Stimulated activated CD8-positive, alpha-beta memory T cell treated with anti-CD3 and anti-CD28 coated beads, Interleukin-4, amount 100 ng/mL, for 24 hours (primary cell): Measurements from ENCODE around the gene ASIP.
"Not testable (repeated sequence)": the region's sequence is repeated elsewhere in the genome, so short reads cannot be mapped to it uniquely, and the experiment has no call there.

Experiments used
- DNase-seq: peaks from one replicate; pipeline ENCODE4 v3.0.0-alpha.2; 2020; ENCODE audit warnings: low read depth

The ASIP gene

DNA sequence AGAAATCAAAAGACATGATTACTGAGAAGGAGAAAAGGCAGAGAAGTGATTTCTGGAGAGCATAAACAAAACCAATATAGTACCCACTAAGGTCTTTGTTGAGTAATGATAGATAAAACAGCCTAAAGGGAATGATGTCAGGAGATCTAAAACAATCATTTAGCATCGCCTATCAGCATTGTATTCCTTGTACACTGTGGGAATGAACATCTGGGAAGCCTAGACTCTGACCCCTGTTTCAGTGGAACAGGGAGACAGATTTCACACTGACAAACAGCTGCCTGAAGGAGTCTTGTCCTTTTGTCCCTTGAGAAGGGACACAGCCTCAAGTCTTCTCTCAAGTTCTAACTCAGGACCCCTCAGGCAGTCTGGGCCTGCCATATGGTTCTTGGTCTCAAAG is 1.7 kb downstream of the ASIP start:
- no peak for DNase-seq

DNA sequence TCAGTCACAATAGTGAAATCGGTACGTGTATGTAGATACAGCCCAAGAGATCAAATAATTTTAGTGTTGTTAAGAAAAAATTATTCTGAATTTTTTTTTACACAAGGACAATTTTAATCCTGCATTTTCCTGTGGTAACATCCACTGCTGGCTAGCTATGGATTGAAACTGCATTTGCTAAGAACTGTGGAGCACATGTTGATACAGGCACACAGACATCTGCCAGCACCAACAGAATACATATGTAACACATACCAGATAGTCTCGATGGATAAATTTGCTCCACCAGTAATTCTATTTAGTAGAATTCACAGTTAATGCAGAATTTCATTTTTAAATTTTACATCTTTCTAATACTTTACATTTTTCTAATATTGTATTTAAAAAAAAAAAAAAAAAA is 2.2 kb downstream of the ASIP start:
- no peak for DNase-seq

DNA sequence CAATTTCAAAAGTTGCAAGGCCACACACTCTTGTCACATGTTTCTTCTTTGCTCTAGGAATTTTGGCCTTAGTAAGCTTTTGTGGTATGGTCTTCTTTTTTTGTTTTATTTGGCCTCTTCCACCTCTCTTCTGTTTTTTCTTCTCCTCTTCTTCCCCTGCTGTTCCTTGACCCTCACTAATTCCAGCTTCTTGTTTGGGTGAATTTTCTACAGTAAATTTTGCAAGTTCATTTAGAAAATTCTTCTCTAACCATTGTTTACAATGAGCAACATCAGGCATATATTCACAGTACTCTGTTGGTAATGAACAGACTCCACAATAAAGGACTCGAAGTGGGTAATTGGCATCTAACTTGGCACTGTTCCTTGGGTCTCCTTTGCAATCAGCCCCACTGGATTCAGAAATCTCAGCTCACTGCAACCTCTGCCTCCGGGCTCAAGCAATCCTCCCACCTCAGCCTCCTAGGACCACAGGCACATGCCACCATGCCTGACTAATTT is 5.0 kb downstream of the ASIP start:
- DNase-seq, result no peak

DNA sequence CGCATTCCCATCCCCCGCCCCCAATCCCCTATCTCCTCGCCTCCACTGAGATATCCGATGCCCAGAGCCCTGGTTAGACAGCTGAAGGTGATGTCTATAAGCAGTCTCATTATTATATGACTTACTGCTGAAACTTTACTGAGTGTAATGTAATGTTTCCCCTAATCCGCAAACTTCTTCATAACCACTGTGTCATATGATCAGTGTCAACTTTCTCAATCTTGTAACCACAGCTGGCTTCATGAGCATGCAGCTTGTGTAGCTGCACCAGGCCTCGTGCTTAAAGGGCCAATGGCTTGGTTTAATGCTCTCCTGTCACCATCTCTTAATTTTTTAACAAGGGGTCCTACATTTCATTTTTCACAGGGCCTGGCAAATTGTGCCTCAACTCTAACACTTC is 8.1 kb downstream of the ASIP start:
- DNase-seq, result no peak

DNA sequence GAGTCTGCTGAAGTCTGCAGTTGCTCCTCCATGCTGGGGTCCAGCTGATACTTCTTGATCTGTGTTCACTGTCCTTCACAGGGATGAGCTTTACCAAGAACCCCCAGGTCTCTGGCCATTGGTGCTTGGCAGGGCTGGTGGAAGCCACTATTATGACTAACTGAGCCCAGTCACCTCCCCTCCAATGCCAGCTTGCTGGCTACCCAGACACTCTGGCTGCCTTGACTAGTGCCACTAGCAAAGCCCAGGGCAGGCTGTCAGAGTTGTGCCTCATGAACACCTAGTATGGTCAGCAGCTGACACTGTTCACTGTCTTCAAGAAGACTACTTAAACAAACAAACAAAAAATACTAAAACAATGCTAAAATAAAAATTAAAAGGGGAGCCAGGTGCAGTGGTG is 8.8 kb downstream of the ASIP start:
- no peak for DNase-seq

DNA sequence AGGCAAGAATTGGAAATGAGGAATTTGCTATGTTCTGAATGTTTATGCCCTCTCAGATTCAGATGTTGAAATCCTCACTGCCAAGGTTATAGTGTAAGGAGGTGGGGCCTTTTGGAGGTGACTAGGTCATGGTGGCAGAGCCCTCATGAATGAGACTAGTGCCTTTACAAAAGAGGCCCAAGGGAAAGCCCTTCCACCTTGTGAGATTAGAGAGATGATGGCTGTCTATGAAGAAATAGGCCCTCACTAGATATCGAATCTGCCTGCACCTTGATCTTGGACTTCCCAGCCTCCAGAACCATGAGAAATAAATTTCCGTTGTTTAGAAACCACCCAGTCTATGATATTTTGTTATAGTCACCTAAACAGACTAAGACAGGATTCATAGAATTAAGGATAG is 10.4 kb downstream of the ASIP start:
- no peak for DNase-seq

DNA sequence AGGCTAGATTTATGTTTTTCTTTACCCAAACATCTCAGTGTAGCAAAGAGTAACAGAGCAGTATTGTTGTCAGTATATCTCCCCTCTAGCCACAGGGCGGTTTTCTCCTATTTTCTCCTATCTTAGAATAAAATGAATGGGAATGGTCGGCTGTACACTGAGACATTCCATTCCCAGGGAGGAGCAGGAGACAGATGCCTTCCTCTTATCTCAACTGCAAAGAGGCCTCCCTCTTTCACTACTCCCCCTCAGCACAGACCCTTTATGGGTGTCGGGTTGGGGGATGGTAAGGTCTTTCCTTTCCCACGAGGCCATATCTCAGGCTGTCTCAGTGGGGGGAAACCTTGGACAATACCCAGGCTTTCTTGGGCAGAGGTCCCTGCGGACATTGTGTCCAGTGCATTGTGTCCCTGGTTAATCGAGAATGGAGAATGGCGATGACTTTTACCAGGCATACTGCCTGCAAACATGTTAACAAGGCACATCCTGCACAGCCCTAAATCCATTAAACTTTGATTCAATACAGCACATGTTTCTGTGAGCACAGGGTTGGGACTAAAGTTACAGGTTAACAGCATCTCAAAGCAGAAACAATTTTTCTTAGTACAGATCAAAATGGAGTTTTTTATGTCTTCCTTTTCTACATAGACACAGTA is 11.3 kb downstream of the ASIP start:
- DNase-seq, result not testable (repeated sequence)

DNA sequence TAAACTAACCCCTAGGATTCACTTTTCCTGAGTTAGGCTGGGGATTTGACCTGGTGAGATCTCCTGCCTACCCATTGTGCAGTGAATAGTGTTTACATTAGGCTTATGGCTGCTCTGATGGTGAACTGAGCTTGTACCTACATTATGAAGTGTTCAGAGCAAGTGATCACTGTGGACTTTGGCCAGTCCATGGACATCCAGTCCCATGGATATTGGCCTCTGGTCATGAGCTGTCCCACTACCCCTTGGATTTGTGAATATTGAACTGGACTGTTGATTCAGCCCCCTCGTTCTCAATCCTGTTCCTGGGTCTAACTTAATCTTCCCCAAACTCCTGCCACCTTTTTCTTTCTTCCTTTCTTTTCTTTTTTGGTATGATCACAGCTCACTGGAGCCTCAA is 13.8 kb downstream of the ASIP start:
- DNase-seq, result no peak

DNA sequence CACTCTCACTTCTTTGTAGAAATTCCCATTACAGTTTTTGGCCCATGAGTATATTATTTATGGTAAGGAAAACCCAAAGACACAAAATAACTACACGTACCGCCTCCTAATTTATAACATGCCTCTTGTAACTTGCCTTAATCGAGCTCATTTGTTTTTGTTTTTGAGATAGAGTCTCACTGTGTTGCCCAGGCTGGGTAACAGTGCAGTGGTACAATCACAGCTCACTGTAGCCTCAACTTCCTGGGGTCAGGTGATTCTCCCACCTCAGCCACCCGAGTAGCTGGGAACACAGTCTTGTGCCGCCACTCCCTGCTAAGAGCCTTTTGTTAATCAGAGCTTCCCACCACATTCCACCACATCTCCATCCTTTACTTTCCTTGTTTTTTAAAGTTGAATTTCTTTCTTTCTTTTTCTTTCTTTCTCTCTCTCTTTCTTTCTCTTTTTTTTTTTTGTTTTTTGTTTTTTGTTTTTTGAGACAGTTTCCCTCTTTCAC is 15.5 kb downstream of the ASIP start:
- DNase-seq, result no peak

DNA sequence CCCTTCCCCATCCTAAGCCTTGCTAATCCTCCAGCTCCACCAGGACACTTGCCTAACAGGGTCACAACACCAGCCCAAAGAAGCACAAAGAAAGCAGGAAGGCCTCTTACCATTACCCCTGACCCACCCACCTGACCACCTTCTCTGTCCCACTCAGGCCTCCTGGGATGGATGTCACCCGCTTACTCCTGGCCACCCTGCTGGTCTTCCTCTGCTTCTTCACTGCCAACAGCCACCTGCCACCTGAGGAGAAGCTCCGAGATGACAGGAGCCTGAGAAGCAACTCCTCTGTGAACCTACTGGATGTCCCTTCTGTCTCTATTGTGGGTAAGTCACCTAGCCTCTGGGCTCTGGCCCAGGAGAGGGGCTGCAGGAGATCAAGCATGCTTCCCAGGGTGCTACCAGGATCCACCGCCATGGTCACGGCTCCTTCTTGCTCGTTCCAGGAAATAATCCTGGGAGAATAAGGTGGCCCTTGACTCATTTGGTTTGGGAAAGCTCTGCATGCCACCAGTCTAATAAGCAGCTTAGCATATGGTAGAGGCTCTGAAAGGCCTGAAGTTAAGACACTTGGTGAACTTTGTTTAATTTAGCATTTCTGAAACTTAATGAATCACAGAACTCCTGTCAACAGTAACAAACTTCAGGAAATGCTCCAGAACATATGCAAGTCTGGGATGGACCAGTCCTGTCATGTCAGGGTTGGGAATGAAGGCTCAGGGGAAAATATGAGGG is 19.2 kb downstream of the ASIP start:
- DNase-seq, result no peak

DNA sequence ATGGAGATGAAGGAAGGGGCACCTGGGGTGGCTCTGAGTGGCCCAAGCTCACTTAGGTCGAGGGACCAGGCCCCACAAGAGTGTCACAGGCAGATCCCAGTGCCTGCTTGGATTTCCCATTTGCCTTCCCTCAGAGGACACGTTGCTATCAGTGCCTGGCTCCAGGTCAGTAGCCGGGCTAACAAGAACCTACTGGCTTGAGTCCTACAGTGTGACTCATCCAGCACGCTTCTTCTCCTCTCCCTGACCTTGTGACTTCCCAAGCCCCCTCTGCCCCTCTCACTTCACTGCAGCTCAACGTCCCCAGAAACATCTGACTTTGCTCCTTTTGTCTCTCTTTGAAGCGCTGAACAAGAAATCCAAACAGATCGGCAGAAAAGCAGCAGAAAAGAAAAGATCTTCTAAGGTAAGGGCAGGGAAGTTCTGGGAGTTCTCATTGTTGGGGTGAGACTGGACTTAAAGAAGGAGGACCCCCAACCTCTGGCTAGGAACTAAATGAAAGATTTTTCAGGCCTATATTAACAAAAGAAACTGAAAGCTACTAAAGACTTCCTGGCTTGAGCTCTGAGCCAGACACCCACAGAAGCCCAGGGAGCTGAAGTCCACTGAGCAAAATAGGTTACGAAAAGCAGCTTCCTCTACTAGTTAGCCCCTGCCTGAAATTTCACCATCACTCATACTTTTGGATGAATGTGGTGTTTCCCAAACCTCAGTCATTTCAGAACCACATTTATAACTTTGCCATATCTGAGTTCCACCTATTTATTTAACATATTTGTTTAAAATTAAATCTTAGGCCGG is 21.5 kb downstream of the ASIP start:
- no peak for DNase-seq

DNA sequence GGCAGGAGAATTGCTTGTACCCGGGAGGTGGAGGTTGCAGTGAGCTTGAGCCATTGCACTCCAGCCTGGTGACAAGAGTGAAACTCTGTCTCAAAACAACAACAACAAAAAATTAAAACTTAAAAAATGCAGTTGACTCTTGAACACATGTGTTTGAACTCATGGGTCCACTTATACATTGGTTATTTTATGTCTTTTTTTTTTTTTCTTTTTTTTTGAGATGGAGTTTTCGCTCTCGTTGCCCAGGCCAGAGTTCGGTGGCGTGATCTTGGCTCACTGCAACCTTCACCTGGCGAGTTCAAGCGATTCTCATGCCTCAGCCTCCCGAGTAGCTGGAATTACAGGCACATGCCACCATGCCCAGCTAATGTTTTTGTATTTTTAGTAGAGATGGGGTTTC is 22.2 kb downstream of the ASIP start:
- DNase-seq, result not testable (repeated sequence)

DNA sequence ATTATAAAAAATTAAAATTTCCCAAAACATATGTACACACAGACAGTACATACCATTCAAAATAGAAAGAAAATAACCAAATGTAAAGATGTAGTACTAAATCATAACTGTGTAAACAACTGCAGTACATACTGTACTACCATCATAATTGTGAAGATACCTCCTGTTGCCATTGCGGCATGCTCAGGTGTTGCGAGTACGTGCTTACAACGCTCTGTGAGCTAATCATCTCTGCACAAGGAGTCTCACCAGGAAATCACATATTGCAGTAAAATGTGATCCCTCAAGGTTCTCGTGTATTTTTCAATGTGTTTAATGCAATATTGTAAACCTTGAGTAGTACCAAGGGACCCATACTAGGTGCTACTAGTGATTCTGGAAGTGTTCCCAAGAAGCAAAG is 22.9 kb downstream of the ASIP start:
- no peak for DNase-seq

DNA sequence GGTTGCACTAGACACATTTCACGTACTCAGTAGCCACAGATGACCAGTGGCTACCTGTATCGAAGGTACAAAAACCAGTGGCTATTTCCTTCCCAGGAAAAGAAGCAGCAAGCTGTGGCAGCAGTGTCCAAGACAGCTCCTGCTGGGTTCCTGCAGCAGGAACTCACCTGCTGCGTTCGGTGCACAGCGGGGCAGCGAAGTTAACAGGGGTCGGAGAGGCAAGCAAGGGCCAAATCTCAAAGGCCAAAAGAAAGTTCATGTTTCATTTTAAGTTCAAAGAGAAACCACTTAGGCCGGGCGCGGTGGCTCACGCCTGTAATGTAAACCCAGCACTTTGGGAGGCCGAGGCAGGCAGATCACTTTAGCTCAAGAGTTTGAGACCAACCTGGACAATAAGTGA is 26.9 kb downstream of the ASIP start:
- no peak for DNase-seq

DNA sequence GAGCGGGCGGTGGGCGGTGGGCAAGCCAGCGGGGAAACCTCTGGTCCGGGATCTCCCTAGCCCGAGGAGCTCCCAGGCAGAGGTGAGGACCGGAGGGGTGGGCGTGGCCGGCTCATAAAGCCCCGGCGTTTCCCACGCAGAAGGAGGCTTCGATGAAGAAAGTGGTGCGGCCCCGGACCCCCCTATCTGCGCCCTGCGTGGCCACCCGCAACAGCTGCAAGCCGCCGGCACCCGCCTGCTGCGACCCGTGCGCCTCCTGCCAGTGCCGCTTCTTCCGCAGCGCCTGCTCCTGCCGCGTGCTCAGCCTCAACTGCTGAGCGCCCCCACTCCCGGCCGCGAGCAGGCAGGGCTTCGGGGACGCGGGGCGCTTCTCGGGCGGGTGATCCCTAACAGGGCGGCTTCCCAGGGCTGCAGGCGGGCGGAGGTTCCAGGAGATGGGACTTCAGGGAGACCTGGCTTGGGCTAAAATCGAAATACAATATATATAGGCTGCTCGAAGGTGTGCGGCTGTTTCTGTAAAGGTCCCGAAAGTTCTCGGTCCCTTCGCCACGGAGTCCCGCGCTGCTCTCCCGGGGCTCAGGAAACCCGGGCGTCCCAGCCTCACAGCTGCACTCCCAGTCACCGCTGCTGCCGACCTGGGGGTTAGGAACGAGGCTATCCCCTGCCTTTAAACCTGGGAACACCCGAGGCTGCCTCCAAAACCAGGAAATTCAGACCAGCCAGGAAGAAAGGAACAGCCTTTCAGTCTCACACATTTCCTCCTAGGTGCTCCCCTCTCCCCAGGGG is 27.8 kb downstream of the ASIP start:
- DNase-seq, result no peak

DNA sequence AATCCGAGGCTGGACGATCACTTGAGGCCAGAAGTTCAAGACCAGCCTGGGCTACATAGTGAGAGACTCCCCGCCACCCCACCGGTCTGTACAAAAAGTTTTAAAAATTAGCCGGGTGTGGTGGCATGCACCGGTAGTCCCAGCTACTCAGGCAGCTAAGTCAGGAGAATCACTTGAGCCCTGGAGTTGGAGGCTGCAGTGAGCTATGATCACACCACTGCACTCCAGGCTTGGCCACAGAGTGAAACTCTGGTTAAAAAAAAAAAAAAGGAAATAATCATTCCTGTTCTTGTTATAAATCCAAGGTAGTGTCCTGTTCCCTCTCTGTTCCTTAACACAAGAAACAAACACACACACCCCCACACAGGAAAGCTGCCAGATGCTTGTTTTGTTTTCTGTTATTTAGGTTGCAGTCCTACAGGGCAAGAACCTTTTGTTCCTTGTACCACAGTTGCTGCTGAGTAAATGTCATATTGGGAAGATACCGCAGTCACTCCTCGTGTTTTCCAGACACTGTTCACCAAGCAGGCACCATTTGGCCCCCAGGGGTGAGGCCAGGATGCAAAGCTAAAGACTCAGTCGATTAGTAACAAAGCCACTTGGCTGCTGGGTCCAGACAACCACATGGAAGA is 28.9 kb downstream of the ASIP start:
- DNase-seq, result no peak

DNA sequence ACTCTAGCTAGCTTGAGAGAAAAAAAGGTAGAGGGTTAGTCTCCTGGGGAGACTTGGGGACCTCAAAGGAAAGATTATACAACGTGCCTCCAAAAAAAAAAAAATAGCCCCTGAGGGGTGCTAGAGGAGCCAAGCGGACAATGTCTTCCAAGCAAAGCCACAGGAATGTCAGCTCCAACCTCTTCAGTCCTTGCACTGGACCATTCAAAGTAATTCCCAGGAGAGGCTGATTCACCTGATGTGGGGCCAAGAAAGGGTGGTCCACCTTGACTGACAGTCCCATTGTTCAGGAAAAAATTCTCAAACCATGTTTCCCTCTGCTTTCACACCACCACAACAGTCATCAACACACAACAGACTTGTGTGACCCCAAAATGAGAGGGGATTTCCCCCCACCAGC is 30.7 kb downstream of the ASIP start:
- DNase-seq, result no peak

DNA sequence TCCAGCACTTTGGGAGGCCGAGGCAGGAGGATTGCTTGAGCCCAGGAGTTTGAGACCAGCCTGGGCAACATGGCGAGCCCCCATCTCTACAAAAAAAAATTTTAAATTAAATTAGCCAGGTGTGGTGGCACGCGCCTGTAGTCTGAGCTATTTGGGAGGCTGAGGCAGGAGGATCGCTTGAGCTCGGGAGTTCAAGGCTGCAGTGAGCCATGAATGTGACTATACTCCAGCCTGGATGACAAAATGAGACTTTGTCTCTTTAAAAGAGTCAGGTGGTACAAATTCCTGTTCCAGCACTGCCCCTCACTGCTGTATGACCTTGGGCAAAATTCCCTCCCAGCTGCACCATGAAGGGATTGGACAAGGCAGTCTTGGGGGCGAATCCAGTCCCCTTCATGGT is 33.5 kb downstream of the ASIP start:
- DNase-seq, result no peak

DNA sequence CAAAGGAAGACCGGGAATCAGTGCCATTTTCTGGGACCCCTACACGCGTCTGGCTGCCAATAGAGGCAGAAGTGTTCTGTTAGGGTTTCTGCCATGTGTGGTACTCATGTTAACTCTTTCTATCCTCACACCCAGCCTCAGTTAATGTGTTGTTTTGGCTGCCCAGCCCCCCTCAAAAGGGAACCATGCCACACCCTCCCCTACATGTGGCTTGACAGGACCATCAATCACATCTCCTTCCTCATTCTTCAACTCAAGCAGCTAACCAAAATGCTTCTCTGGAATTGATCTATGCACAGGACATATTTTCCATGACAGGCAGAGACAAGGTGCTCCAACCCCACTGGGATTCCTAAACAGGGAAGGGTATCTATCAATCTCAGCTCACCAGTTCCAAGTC is 40.0 kb downstream of the ASIP start:
- DNase-seq, result no peak

DNA sequence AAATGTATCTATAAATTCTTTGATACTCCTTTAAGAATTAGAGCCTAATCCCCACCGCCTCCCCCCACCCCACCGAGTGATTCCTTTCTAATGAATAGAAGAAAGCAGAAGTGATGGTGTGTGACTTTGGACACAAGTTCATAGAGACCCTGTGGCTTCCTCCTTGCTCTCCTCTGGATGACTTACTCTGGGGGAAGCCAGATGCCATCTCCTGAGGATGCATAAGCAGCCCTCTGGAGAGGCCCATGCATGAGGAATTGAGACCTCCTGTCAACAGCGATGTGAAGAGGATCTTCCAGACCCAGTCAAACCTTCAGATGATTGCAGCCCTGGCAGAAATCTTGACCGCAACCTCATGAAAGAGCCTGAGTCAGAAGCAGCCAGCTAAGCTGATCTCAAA is 40.8 kb downstream of the ASIP start:
- no peak for DNase-seq

DNA sequence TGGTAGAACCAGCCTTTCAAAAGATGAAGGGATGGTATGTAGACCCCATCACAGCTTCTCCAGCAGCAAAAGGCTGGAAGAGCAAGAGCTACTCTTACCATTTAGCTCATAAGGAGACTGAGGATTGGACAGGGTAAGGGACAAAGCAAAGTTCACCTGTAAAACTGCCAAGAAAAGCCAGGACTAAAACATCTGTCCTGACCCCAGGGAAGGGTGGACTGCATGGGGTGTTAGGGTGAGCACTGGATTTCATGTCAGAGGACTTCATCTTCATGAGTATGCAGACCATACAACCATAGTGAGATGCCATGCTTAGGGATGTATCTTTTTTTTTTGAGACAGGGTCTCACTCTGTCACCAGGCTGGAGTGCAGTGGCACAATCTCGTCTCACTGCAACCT is 42.6 kb downstream of the ASIP start:
- DNase-seq, result no peak

DNA sequence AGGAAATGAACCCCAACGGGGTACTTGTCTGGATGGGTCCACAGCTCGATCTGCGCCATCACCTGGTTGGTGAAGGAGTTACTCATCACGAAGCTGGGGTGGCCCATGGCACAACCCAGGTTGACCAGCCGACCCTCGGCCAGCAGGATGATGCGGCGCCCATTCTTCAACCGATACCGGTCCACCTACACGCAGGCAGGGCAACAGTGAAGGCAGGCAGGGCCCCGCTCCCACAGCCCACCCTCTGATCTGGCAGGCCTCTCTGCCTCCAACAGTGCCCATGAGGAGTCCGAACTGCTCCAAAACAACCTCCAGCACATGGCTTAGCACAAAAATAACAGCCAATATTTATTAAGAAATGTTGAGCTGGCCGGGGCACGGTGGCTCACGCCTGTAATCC is 44.2 kb downstream of the ASIP start:
- DNase-seq, result no peak
